Vagina (tissue), 2 donors: ENCODE data around the gene ZRANB3. TPM values are rescaled to one million over a fixed set of nuclear protein-coding genes. Genes with fewer than 3 reads are reported as not detected.
A peak's percentile ranks its signal among the peaks of the same experiment; 100 is the strongest.
"Not testable (repeated sequence)": the region's sequence is repeated elsewhere in the genome, so short reads cannot be mapped to it uniquely, and the experiment has no call there.

ENCODE experiments used
- DNase-seq, 2 donors: peaks; one replicate each; pipeline ENCODE4 v3.0.0-alpha.2; 2017; ENCODE audit errors: extremely low spot score in 2 of 2
- H3K27ac ChIP-seq: fragments of 200-600 bp; sonication (generic); one replicate; pipeline ENCODE4 v1.5.1; 2019
- H3K27me3 ChIP-seq: fragments of 200-600 bp; sonication (generic); one replicate; pipeline ENCODE4 v1.5.1; 2019
- H3K36me3 ChIP-seq, 2 donors: fragments of 200-600 bp; sonication (generic); one replicate each; pipeline ENCODE4 v1.5.1; 2017 to 2019
- H3K4me1 ChIP-seq: fragments of 200-600 bp; sonication (generic); one replicate; pipeline ENCODE4 v1.5.1; 2019
- H3K4me3 ChIP-seq, 2 donors: fragments of 200-600 bp; sonication (generic); 1 replicate in 1 of 2; 2 replicates in 1 of 2; pipeline ENCODE4 v1.5.1; 2016 to 2019
- H3K9me3 ChIP-seq: fragments of 200-600 bp; sonication (generic); one replicate; pipeline ENCODE4 v1.5.1; 2019
- CTCF ChIP-seq, 3 experiments: fragments of 450-650 bp in 2 of 3; fragments of 200-600 bp in 1 of 3; sonication (generic) in 1 of 3; IDR thresholded peaks; one replicate each; pipeline ENCODE4 v1.5.1; 2017 to 2019; ENCODE audit warnings: antibody characterized with exemption in 3 of 3, mild to moderate bottlenecking in 2 of 3, moderate library complexity in 2 of 3
- POLR2A ChIP-seq, 2 donors: fragments of 450-650 bp; IDR thresholded peaks; one replicate each; pipeline ENCODE4 v1.6.1; 2017; ENCODE audit warnings: antibody characterized with exemption in 2 of 2, mild to moderate bottlenecking in 2 of 2, moderate library complexity in 2 of 2
- POLR2AphosphoS5 ChIP-seq, 2 donors: sonication (generic); formaldehyde crosslinking; IDR thresholded peaks; one replicate each; pipeline ENCODE4 v1.9.0; 2017; ENCODE audit warnings: antibody characterized with exemption in 2 of 2, mild to moderate bottlenecking in 2 of 2, low read depth in 1 of 2; ENCODE audit not compliant: insufficient read depth in 1 of 2
- intact Hi-C: fragments of 100-400 bp; cut with DNase I; formaldehyde crosslinking; loops from one replicate; pipeline ENCODE4 v1.15.1; 2023
- total RNA-seq: library from RNA; depleted of rRNA; stranded (reverse); fragments of >200 nt; gene quantifications from one replicate; pipeline ENCODE4 v1.2.3, GENCODE V29; 2016

ZRANB3 gene
- total RNA-seq, 1 donor from 2014 or later, result 1.5 TPM

- DNase-seq, result no peak
- intact Hi-C loops, result no loop called here
- no peak overlapping the region for H3K4me3 ChIP-seq
- no peaks in the 10 kb centered on the region for H3K9me3 ChIP-seq
- no peak overlapping the region for H3K27ac ChIP-seq
- TF ChIP-seq CTCF (IDR thresholded peaks at IDR 0.05), result no peak
- TF ChIP-seq POLR2AphosphoS5 (IDR thresholded peaks at IDR 0.05; ENCODE audit: insufficient read depth in 1 of 2, low read depth in 1 of 2), result no peak
- TF ChIP-seq POLR2A (IDR thresholded peaks at IDR 0.05), result no peak
- no peaks in the 10 kb centered on the region for H3K36me3 ChIP-seq
- H3K4me1 ChIP-seq, result no peaks in the 10 kb centered on the region
- H3K27me3 ChIP-seq, result no peaks in the 10 kb centered on the region
Observed at GRCh38 chr2:135113322-135113721, 417.7 kb downstream of the ZRANB3 start.

GRCh38 chr2:135105513-135106316, 425.3 kb downstream of the ZRANB3 start:
- not testable (repeated sequence) for H3K4me1 ChIP-seq

GRCh38 chr2:135103843-135104242, 427.2 kb downstream of the ZRANB3 start:
- TF ChIP-seq POLR2AphosphoS5 (IDR thresholded peaks at IDR 0.05; ENCODE audit: insufficient read depth in 1 of 2, low read depth in 1 of 2), result no peak
- TF ChIP-seq CTCF (IDR thresholded peaks at IDR 0.05), result no peak
- no peak for TF ChIP-seq POLR2A (IDR thresholded peaks at IDR 0.05)
- Histone ChIP-seq H3K4me1 (peaks cover 12% of the 10 kb centered on the region), H3K27ac (no peak overlapping the region), H3K36me3 (peaks cover 0 to 4% of the 10 kb centered on the region in 2 donors), H3K9me3 (no peaks in the 10 kb centered on the region), H3K4me3 (no peak overlapping the region), H3K27me3 (no peaks in the 10 kb centered on the region)
- DNase-seq, result no peak
- intact Hi-C loops, result no loop called here

More at GRCh38 chr2:135105513-135106316, 425.3 kb downstream of the ZRANB3 start:
- H3K27me3 ChIP-seq, H3K9me3 ChIP-seq, intact Hi-C loops, H3K27ac ChIP-seq, H3K4me3 ChIP-seq, H3K36me3 ChIP-seq, DNase-seq: not testable (repeated sequence)

- intact Hi-C loops, result no loop called here
- H3K36me3 ChIP-seq, result peaks cover 0 to 12% of the 10 kb centered on the region in 2 donors
- H3K4me3 ChIP-seq, result no peak overlapping the region
- TF ChIP-seq POLR2AphosphoS5 (IDR thresholded peaks at IDR 0.05; ENCODE audit: insufficient read depth in 1 of 2, low read depth in 1 of 2) (no peak), POLR2A (IDR thresholded peaks at IDR 0.05) (no peak), CTCF (IDR thresholded peaks at IDR 0.05) (no peak)
- peak overlapping the region; percentile 12 for H3K27ac ChIP-seq
- H3K27me3 ChIP-seq, result no peaks in the 10 kb centered on the region
- H3K9me3 ChIP-seq, result no peaks in the 10 kb centered on the region
- no peak for DNase-seq
- peaks cover 12% of the 10 kb centered on the region for H3K4me1 ChIP-seq
Observed at GRCh38 chr2:135099802-135100483, 431.1 kb downstream of the ZRANB3 start.

- TF ChIP-seq POLR2A (IDR thresholded peaks at IDR 0.05) (no peak), CTCF (IDR thresholded peaks at IDR 0.05) (no peak), POLR2AphosphoS5 (IDR thresholded peaks at IDR 0.05; ENCODE audit: insufficient read depth in 1 of 2, low read depth in 1 of 2) (no peak)
- Histone ChIP-seq H3K36me3 (peaks cover 0 to 28% of the 10 kb centered on the region in 2 donors), H3K9me3 (no peaks in the 10 kb centered on the region), H3K27me3 (no peaks in the 10 kb centered on the region), H3K4me1 (peaks cover 12% of the 10 kb centered on the region), H3K4me3 (no peak overlapping the region), H3K27ac (no peak overlapping the region)
- no peak for DNase-seq
- intact Hi-C loops, result no loop called here
Observed at GRCh38 chr2:135097532-135098231, 433.3 kb downstream of the ZRANB3 start.
